ENCODE measurements around the gene BUB1B.

The BUB1B gene

DNA sequence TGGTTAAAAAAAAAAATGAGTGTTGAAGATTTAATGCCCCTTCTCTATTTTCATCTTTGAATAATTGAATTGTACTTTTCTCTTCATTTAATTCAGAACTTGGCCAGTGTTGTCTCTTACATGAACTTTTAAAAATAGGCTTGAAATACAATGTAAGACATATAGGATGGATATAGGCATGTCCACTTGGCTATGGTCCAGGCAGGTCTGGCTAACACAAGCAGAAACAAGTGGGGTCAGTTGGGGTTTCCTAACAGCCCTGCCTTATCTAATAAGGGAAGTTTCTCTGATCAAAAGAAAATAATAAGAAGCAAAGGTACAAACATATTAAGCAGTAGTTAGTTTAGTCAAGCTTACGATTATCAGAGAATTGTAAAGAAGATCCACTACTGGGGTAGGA, 58.9 kb downstream of the BUB1B start:
- Histone ChIP-seq H3K27ac (no peak overlapping the region), H3K36me3 (peaks cover 0 to 100% (median 91%) of the 10 kb centered on the region in 11 experiments; a peak in 19 of 22 replicates), H3K4me1 (no peaks in the 10 kb centered on the region), H3K4me3 (no peak overlapping the region), H3K4me2 (no peak overlapping the region), H3K9ac (no peak overlapping the region), H4K20me1 (peaks cover 0 to 6% (median 0%) of the 10 kb centered on the region in 11 experiments; a peak in 2 of 22 replicates), H3K27me3 (no peaks in the 10 kb centered on the region), H3K9me3 (replicated peaks in 1 of 11) (no peaks in the 10 kb centered on the region)
- no peak for TF ChIP-seq Cebpa-rat (IDR thresholded peaks at IDR 0.05)

DNA sequence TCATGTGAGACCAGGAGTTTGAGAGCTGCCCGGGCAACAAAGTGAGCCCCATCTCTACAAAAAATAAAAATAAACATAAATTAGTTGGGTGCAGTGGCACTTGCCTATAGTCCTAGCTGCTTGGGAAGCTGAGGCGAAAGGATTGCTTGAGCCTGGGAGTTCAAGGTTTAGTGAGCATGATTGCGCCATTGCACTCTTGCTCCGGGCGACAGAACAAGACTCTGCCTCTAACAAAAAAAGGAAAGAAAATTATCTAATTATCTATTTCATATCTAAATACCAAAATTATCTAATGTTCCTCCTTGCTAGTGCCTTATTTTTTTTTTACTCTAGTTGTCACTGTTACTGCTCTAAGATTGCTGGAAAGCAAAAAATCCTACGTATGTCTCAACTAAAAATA, 61.3 kb downstream of the BUB1B start:
- no peak overlapping the region for H3K4me2 ChIP-seq
- no peak overlapping the region for H3K27ac ChIP-seq
- TF ChIP-seq Cebpa-rat (IDR thresholded peaks at IDR 0.05): peak in 2 of 11 experiments; percentile 35 to 38; a peak in 1 of 22 replicates
- no peak overlapping the region for H3K9ac ChIP-seq
- H3K36me3 ChIP-seq: peaks cover 0 to 100% (median 89%) of the 10 kb centered on the region in 11 experiments; a peak in 19 of 22 replicates
- no peaks in the 10 kb centered on the region for H3K9me3 ChIP-seq (replicated peaks in 1 of 11)
- H4K20me1 ChIP-seq: peaks cover 0 to 7% (median 0%) of the 10 kb centered on the region in 11 experiments; a peak in 3 of 22 replicates
- H3K4me3 ChIP-seq: no peak overlapping the region
- no peaks in the 10 kb centered on the region for H3K27me3 ChIP-seq
- H3K4me1 ChIP-seq: no peaks in the 10 kb centered on the region

- Histone ChIP-seq H4K20me1 (peaks cover 0 to 7% (median 0%) of the 10 kb centered on the region in 11 experiments; a peak in 3 of 22 replicates), H3K4me2 (no peak overlapping the region), H3K4me1 (peaks cover 0 to 2% (median 0%) of the 10 kb centered on the region in 10 experiments; a peak in 6 of 20 replicates), H3K4me3 (no peak overlapping the region), H3K36me3 (peaks cover 0 to 100% (median 86%) of the 10 kb centered on the region in 11 experiments; a peak in 20 of 22 replicates), H3K27ac (no peak overlapping the region), H3K9me3 (replicated peaks in 1 of 11) (no peaks in the 10 kb centered on the region), H3K9ac (0 out of 22 replicates have a peak overlapping the region, but pooled peaks of 1 of the 11 experiments have one; percentile 29), H3K27me3 (no peaks in the 10 kb centered on the region)
- TF ChIP-seq Cebpa-rat (IDR thresholded peaks at IDR 0.05): no peak
These were observed 65.9 kb downstream of the BUB1B start for GRCh38 chr15:40226736-40227135.

DNA sequence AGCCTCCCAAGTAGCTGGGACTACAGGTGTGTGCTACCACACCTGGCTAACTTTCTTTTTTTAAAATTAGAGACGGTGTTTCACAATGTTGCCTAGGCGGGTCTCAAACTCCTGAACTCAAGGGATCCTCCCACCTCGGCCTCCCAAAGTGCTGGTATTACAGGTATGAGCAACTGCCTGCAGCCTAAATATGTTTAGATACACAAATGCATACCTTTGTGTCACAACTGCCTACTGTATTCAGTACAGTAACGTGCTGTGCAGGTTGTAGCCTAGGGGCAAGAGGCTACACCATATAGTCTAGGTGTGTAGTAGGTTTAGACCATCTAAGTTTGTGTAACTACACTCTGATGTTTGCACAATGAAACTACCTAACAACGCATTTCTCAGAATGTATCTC, 68.4 kb downstream of the BUB1B start:
- no peak overlapping the region for H3K4me2 ChIP-seq
- H4K20me1 ChIP-seq: peaks cover 0 to 6% (median 0%) of the 10 kb centered on the region in 11 experiments; a peak in 3 of 22 replicates
- H3K9ac ChIP-seq: no peak overlapping the region
- H3K36me3 ChIP-seq: peaks cover 0 to 96% (median 70%) of the 10 kb centered on the region in 11 experiments; a peak in 20 of 22 replicates
- no peaks in the 10 kb centered on the region for H3K9me3 ChIP-seq (replicated peaks in 1 of 11)
- no peaks in the 10 kb centered on the region for H3K27me3 ChIP-seq
- H3K4me3 ChIP-seq: no peak overlapping the region
- H3K27ac ChIP-seq: no peak overlapping the region
- TF ChIP-seq Cebpa-rat (IDR thresholded peaks at IDR 0.05): no peak
- H3K4me1 ChIP-seq: peaks cover 8 to 27% (median 24%) of the 10 kb centered on the region in 10 experiments

DNA sequence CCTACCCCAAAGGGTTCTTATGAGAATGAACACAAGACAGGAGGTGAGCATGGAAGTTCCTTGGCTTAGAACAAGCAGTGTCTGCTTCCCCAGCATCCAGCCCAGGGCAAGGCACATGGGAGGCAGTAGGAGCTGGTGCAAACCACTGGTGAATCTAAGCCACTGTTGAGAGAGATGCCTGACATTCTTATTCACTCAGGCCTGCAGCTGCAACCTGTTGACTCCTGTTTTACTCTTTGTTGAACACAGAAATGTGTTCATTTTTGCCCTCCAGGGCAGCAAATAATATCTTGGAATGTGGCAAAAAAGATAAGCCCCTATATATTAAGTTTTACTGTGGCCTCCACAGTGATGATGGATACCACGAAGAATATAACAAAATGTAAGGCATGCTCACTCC, 69.1 kb downstream of the BUB1B start:
- no peak overlapping the region for H3K27ac ChIP-seq
- TF ChIP-seq Cebpa-rat (IDR thresholded peaks at IDR 0.05): no peak
- peaks cover 0 to 90% (median 63%) of the 10 kb centered on the region in 11 experiments; a peak in 20 of 22 replicates for H3K36me3 ChIP-seq
- H3K9me3 ChIP-seq (replicated peaks in 1 of 11): no peaks in the 10 kb centered on the region
- H4K20me1 ChIP-seq: no peaks in the 10 kb centered on the region; a peak in 1 of 22 replicates
- peaks cover 14 to 34% (median 31%) of the 10 kb centered on the region in 10 experiments for H3K4me1 ChIP-seq
- no peak overlapping the region for H3K9ac ChIP-seq
- H3K4me2 ChIP-seq: no peak overlapping the region
- H3K27me3 ChIP-seq: no peaks in the 10 kb centered on the region
- no peak overlapping the region for H3K4me3 ChIP-seq

DNA sequence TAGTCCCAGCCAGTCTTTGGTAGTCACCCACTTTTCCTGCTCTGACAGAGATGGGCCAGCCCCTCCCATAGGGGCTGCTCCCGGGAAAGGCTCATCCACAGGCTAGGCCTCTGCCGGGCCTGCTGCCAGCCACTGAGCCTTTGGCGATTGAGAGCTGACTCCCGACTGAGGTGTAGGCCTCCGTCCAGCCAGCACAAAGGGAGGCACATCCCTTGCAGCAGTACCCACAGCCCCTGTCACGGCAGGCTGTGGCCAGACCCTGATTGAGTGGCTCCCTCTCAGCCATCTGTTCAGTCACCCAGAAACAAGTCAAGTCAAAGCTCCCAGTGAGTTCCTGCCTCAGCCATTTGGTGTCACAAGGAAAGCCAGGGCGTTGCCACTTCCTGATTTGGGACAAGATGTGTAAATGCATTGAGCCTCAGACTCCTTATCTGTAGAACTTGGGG, 71.8 kb downstream of the BUB1B start:
- peak overlapping the region in 9 of 11 experiments; percentile 22 to 77 (median 53); a peak in 12 of 22 replicates for H3K27ac ChIP-seq
- no peaks in the 10 kb centered on the region for H3K9me3 ChIP-seq (replicated peaks in 1 of 11)
- H3K36me3 ChIP-seq: peaks cover 0 to 64% (median 43%) of the 10 kb centered on the region in 11 experiments; a peak in 20 of 22 replicates
- H3K4me3 ChIP-seq: no peak overlapping the region
- no peaks in the 10 kb centered on the region for H4K20me1 ChIP-seq
- H3K4me1 ChIP-seq: peaks cover 22 to 48% (median 43%) of the 10 kb centered on the region in 10 experiments
- TF ChIP-seq Cebpa-rat (IDR thresholded peaks at IDR 0.05): no peak
- H3K27me3 ChIP-seq: no peaks in the 10 kb centered on the region
- peak overlapping the region in 7 of 11 experiments; percentile 16 to 94 (median 86); a peak in 13 of 22 replicates for H3K4me2 ChIP-seq
- H3K9ac ChIP-seq: peak overlapping the region in 2 of 11 experiments; percentile 27 to 54; a peak in 4 of 22 replicates

- H3K27ac ChIP-seq: peak overlapping the region in 7 of 11 experiments; percentile 22 to 71 (median 61); a peak in 10 of 22 replicates
These were observed 73.1 kb downstream of the BUB1B start for GRCh38 chr15:40233727-40234577.

DNA sequence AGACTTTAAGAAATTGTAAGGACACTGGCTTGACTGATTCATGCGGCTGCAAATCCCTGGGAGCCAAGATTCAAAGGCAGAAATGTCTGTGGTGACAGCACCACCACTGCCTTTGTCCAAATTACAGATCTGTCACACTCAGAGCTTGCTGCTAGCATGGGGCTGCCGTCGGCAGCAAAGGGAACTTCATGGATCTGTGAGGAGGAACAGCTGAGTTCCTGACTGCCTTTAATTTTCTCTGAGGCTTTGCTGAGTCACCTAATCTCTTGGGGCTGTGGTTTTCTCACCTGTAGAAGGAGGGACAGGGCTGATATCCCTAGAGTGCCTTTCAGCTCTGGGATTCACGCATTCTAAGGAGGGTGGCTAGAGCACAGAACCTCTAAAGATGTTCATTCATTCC, 73.9 kb downstream of the BUB1B start:
- TF ChIP-seq Cebpa-rat (IDR thresholded peaks at IDR 0.05): no peak
- Histone ChIP-seq H3K9me3 (replicated peaks in 1 of 11) (no peaks in the 10 kb centered on the region), H3K27me3 (peaks cover 0 to 13% (median 8%) of the 10 kb centered on the region in 11 experiments; a peak in 6 of 22 replicates), H3K4me2 (peak overlapping the region; percentile 63 to 94 (median 83)), H4K20me1 (no peaks in the 10 kb centered on the region), H3K4me3 (peak overlapping the region in 1 of 10 experiments; percentile 21; a peak in 2 of 20 replicates), H3K36me3 (peaks cover 0 to 43% (median 22%) of the 10 kb centered on the region in 11 experiments; a peak in 20 of 22 replicates), H3K27ac (peak overlapping the region in 10 of 11 experiments; percentile 49 to 71 (median 58); a peak in 21 of 22 replicates), H3K9ac (peak overlapping the region in 10 of 11 experiments; percentile 8 to 63 (median 39); a peak in 17 of 22 replicates), H3K4me1 (peaks cover 38 to 66% (median 58%) of the 10 kb centered on the region in 10 experiments)

More at GRCh38 chr15:40233727-40234577, 73.1 kb downstream of the BUB1B start:
- H3K4me2 ChIP-seq: peak overlapping the region; percentile 63 to 94 (median 83)
- no peak overlapping the region for H3K4me3 ChIP-seq
- peaks cover 30 to 57% (median 51%) of the 10 kb centered on the region in 10 experiments for H3K4me1 ChIP-seq
- no peaks in the 10 kb centered on the region for H4K20me1 ChIP-seq
- H3K9me3 ChIP-seq (replicated peaks in 1 of 11): no peaks in the 10 kb centered on the region
- TF ChIP-seq Cebpa-rat (IDR thresholded peaks at IDR 0.05): no peak
- peak overlapping the region in 4 of 11 experiments; percentile 6 to 60 (median 40); a peak in 7 of 22 replicates for H3K9ac ChIP-seq
- H3K27me3 ChIP-seq: peaks cover 0 to 6% (median 0%) of the 10 kb centered on the region in 11 experiments; a peak in 4 of 22 replicates
- peaks cover 0 to 51% (median 30%) of the 10 kb centered on the region in 11 experiments; a peak in 20 of 22 replicates for H3K36me3 ChIP-seq
